ENCODE data around the gene ADCY3. TPM values are rescaled to one million over a fixed set of nuclear protein-coding genes. Genes with fewer than 3 reads are reported as not detected.

Gene ADCY3
- total RNA-seq, 1 experiment from 2014 or later: 39.5 TPM

- no peak overlapping the region for H3K4me3 Mint-ChIP-seq
- H3K27me3 Mint-ChIP-seq (ENCODE audit: low read depth): no peaks in the 10 kb centered on the region; the same call in 1 of the 2 replicates
- Histone ChIP-seq H2BK15ac (ENCODE audit: low read depth, low read length) (no peak overlapping the region), H3K18ac (ENCODE audit: insufficient read length, low read depth, low read length) (no peak overlapping the region), H2BK5ac (ENCODE audit: insufficient read length, low read length) (no peak overlapping the region), H3K56ac (ENCODE audit: insufficient read length, low read depth, low read length) (no peak overlapping the region), H2BK20ac (ENCODE audit: low read depth, low read length, poor library complexity, severe bottlenecking) (no peak overlapping the region), H3K27ac (ENCODE audit: insufficient read length, low read depth, low read length) (no peak overlapping the region), H3K27me3 (ENCODE audit: insufficient read depth, low read length) (no peaks in the 10 kb centered on the region), H3K9ac (ENCODE audit: extremely low read depth, insufficient read length, low read length) (no peak overlapping the region), H3K4me2 (ENCODE audit: insufficient read depth, insufficient read length, low read length) (no peak overlapping the region), H3K14ac (ENCODE audit: insufficient read depth, low read length) (no peak overlapping the region), H3K23ac (ENCODE audit: insufficient read length, low read depth, low read length) (no peak overlapping the region), H3K4me1 (ENCODE audit: insufficient read depth, low read length) (no peaks in the 10 kb centered on the region), H4K5ac (ENCODE audit: insufficient read length, low read depth, low read length) (no peak overlapping the region), H3K23me2 (ENCODE audit: insufficient read length, low read depth, low read length, poor library complexity, severe bottlenecking) (no peaks in the 10 kb centered on the region), H2AFZ (ENCODE audit: low read length) (no peak overlapping the region), H3K9me3 (ENCODE audit: control insufficient read depth, low read depth, low read length) (no peaks in the 10 kb centered on the region), H2BK120ac (ENCODE audit: low read depth, low read length, poor library complexity, severe bottlenecking) (no peak overlapping the region), H2BK12ac (ENCODE audit: insufficient read length, low read depth, low read length) (no peak overlapping the region), H2AK5ac (ENCODE audit: insufficient read length, low read length) (no peak overlapping the region), H3K79me1 (ENCODE audit: insufficient read depth, low read depth, low read length, poor library complexity, severe bottlenecking) (no peaks in the 10 kb centered on the region), H3K4ac (ENCODE audit: low read depth, low read length) (no peak overlapping the region), H4K91ac (ENCODE audit: insufficient read length, low read depth, low read length) (no peak overlapping the region), H4K8ac (replicated peaks; ENCODE audit: insufficient read length, low read depth, low read length) (no peak overlapping the region), H3T11ph (ENCODE audit: low read length) (no peak overlapping the region), H3K79me2 (ENCODE audit: insufficient read depth, low read length) (peaks cover 2% of the 10 kb centered on the region; the same call in 1 of the 2 replicates), H4K20me1 (ENCODE audit: control insufficient read depth, insufficient read depth, insufficient read length) (no peaks in the 10 kb centered on the region)
- no peak for TF ChIP-seq CTCF (conservative IDR thresholded peaks at IDR 0.05)
- peaks cover 0 to 3% of the 10 kb centered on the region in 2 experiments; a peak in 1 of 5 replicates for H3K9me3 Mint-ChIP-seq
- peaks cover 0 to 7% of the 10 kb centered on the region in 2 experiments; a peak in 3 of 4 replicates for H3K4me1 Mint-ChIP-seq
- no peak overlapping the region for H3K27ac Mint-ChIP-seq
- H3K36me3 Mint-ChIP-seq (ENCODE audit: insufficient read depth in 1 of 3, low read depth in 3 of 3): peaks cover 45 to 74% (median 73%) of the 10 kb centered on the region in 3 experiments
- no peak for DNase-seq
- no CpG with 5 or more reads among the region's 4 CpGs for WGBS (ENCODE audit: extremely low coverage, insufficient read length, low lambda C conversion rate)
Measured at GRCh38 chr2:24814516-24814915, 105.5 kb downstream of the ADCY3 start.

All from H9 (cell line).